SJSA1 (cell line): ENCODE data around the gene FAU. TPM values are rescaled to one million over a fixed set of nuclear protein-coding genes. Genes with fewer than 3 reads are reported as not detected.
A peak's percentile ranks its signal among the peaks of the same experiment; 100 is the strongest.

Experiments used
- DNase-seq, 2 experiments: peaks; one replicate each; pipeline ENCODE4 v3.0.0-alpha.2; 2015 to 2020; ENCODE audit warnings: low spot score in 2 of 2, low read depth in 1 of 2
- H3K27ac ChIP-seq: fragments of 250-450 bp; sonication (Bioruptor Pico); 2 replicates; pipeline ENCODE4 v1.5.1; 2020; ENCODE audit warnings: mild to moderate bottlenecking, moderate library complexity
- H3K27me3 ChIP-seq: fragments of 250-450 bp; sonication (Bioruptor Pico); replicated peaks from 2 replicates; pipeline ENCODE4 v1.5.1; 2020; ENCODE audit warnings: mild to moderate bottlenecking, moderate library complexity
- H3K36me3 ChIP-seq: fragments of 250-450 bp; sonication (Bioruptor Pico); 2 replicates; pipeline ENCODE4 v1.5.1; 2020; ENCODE audit warnings: mild to moderate bottlenecking
- H3K4me1 ChIP-seq: fragments of 250-450 bp; sonication (Bioruptor Pico); replicated peaks from 2 replicates; pipeline ENCODE4 v1.6.1; 2021; ENCODE audit warnings: mild to moderate bottlenecking
- H3K4me3 ChIP-seq: fragments of 250-450 bp; sonication (Bioruptor Pico); 2 replicates; pipeline ENCODE4 v1.5.1; 2020; ENCODE audit warnings: mild to moderate bottlenecking
- H3K9me3 ChIP-seq: fragments of 250-450 bp; sonication (Bioruptor Pico); replicated peaks from 2 replicates; pipeline ENCODE4 v1.5.1; 2020; ENCODE audit warnings: mild to moderate bottlenecking
- total RNA-seq: library from RNA; depleted of rRNA; stranded (reverse); fragments of >200 nt; shearing (Covaris generic); gene quantifications from 2 replicates; pipeline ENCODE4 v1.2.3, GENCODE V29; 2014

Gene FAU
- total RNA-seq, 1 experiment from 2014 or later: 672 TPM

GRCh38 chr11:65132988-65133700 is 11.2 kb upstream of the FAU start:
- no peaks in the 10 kb centered on the region for H3K9me3 ChIP-seq
- H3K4me3 ChIP-seq: peak overlapping the region; percentile 84
- peaks cover 61% of the 10 kb centered on the region for H3K36me3 ChIP-seq
- H3K4me1 ChIP-seq: peaks cover 16% of the 10 kb centered on the region
- DNase-seq: peak in 1 of 2 experiments; percentile 65
- no peaks in the 10 kb centered on the region for H3K27me3 ChIP-seq
- no peak overlapping the region for H3K27ac ChIP-seq

GRCh38 chr11:65132238-65132987 is 10.5 kb upstream of the FAU start:
- no peak overlapping the region for H3K27ac ChIP-seq
- H3K4me3 ChIP-seq: no peak overlapping the region
- H3K27me3 ChIP-seq: no peaks in the 10 kb centered on the region
- no peaks in the 10 kb centered on the region for H3K9me3 ChIP-seq
- peak in 1 of 2 experiments; percentile 50 for DNase-seq
- peaks cover 69% of the 10 kb centered on the region for H3K36me3 ChIP-seq
- H3K4me1 ChIP-seq: peaks cover 16% of the 10 kb centered on the region

- Histone ChIP-seq H3K9me3 (no peaks in the 10 kb centered on the region), H3K27ac (no peak overlapping the region), H3K27me3 (no peaks in the 10 kb centered on the region), H3K36me3 (peaks cover 74% of the 10 kb centered on the region), H3K4me3 (no peak overlapping the region), H3K4me1 (peaks cover 16% of the 10 kb centered on the region)
- no peak for DNase-seq
These were observed 9.9 kb upstream of the FAU start for GRCh38 chr11:65131895-65132237.

DNA sequence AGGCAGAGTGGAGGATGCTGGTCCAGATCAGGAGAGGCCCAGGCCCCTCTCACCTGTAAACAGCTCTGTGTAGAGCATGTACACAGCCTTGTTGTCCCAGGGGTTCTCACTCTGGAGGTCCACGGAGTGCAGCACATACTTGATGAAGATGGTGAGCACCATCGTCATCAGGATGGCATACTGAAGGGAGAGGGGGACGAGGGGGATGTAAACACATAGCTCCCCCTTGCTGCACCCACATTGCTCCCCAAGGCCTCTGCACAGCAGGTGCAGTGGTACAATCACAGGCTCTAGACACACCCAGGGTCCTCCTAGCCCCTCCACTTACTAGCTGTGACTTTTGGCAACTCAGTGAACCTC is 9.5 kb upstream of the FAU start:
- Histone ChIP-seq H3K4me1 (peaks cover 16% of the 10 kb centered on the region), H3K4me3 (no peak overlapping the region), H3K27ac (no peak overlapping the region), H3K9me3 (no peaks in the 10 kb centered on the region), H3K36me3 (peaks cover 79% of the 10 kb centered on the region), H3K27me3 (no peaks in the 10 kb centered on the region)
- no peak for DNase-seq

DNA sequence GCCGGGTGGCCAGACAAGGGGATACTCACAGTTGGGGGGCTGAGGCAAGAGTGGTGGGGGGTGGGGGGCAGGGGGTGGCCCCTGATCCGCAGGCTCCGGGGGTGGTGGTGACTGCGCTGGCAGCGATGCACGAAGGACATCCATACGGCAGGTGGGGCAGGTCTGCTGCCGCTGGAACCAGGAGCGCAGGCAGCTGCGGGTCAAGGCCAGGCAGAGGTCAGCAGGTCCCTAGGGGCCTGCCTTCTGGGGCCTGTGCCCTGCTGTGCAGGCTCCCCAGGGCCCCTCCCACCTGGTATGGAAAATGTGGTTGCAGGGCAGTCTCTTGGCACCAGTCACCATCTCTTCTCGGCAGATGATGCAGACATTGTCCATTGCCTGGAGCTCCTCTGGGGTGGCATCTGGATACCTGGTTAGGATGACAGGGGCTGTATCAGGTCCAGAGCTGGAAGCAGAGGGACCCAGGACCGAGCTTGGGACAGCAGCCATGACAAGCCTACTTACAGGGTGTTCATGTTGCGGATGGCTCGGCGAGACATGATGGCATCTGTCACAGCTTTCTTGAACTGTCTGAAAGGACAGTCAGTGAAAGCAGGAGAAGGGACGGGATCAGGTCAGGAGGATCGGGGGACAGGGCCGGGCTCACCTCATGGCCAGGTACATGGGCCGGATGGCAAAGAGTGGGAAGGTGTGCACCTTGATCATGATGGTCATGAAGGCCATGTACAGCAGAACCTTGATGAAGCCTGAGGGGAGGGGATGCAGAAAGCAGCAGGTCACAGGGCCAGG is 8.9 kb upstream of the FAU start:
- H3K4me3 ChIP-seq: no peak overlapping the region
- H3K27ac ChIP-seq: no peak overlapping the region
- H3K9me3 ChIP-seq: no peaks in the 10 kb centered on the region
- H3K27me3 ChIP-seq: no peaks in the 10 kb centered on the region
- H3K4me1 ChIP-seq: peaks cover 16% of the 10 kb centered on the region
- peaks cover 85% of the 10 kb centered on the region for H3K36me3 ChIP-seq
- DNase-seq: no peak

GRCh38 chr11:65129649-65130441 is 7.9 kb upstream of the FAU start:
- no peak overlapping the region for H3K27ac ChIP-seq
- peaks cover 10% of the 10 kb centered on the region for H3K4me1 ChIP-seq
- H3K27me3 ChIP-seq: no peaks in the 10 kb centered on the region
- no peak overlapping the region for H3K4me3 ChIP-seq
- no peak for DNase-seq
- peaks cover 94% of the 10 kb centered on the region for H3K36me3 ChIP-seq
- no peaks in the 10 kb centered on the region for H3K9me3 ChIP-seq

DNA sequence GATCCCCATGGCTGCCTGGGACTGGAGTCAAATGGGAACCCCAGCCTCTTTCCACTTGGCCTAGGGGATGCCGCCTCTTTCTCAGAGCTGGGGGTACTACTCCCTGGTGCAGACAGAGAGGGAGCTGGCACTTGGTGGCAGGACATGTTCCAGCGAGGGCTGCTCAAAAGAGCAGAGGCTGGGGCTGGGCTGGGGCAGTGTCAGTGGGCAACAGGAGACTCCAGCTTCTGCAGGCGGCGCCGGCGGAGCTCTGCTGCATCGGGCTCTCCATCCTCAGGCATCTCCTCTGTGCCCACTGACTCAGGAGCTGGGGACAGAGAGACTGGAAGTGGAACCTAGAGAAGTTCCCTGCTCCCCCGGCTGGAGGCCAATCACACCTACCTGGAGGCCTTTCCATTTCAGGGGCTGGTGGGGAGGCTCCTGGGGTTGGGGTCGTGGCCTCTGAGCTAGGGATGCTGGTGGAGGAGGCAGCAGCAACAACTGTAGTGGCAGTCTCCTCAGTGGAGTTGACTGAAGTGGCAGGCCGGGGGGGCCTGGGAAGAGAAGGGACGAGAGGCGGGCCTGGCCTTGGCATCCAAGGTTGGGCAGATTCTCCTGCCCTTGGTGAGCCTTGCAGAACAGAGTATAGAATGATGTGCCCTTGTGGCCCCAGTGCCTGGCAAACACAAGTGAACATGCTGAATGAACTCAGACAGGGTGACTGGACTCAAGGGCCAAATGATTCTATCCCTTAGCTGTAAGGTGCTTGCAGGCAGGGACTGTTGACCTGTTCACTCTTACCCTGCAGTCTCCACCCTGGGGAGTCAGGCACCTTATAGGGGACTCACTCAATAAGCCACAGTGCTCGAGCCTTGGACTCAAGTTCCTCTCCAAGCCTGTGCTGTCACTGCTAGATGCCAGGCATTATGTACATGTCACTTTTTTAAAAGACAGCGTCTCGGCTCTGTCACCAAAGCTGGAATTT is 6.5 kb upstream of the FAU start:
- no peaks in the 10 kb centered on the region for H3K9me3 ChIP-seq
- H3K36me3 ChIP-seq: peaks cover 95% of the 10 kb centered on the region
- DNase-seq: peak in 1 of 2 experiments; percentile 58
- peaks cover 7% of the 10 kb centered on the region for H3K4me1 ChIP-seq
- H3K27ac ChIP-seq: no peak overlapping the region
- no peaks in the 10 kb centered on the region for H3K27me3 ChIP-seq
- H3K4me3 ChIP-seq: no peak overlapping the region

DNA sequence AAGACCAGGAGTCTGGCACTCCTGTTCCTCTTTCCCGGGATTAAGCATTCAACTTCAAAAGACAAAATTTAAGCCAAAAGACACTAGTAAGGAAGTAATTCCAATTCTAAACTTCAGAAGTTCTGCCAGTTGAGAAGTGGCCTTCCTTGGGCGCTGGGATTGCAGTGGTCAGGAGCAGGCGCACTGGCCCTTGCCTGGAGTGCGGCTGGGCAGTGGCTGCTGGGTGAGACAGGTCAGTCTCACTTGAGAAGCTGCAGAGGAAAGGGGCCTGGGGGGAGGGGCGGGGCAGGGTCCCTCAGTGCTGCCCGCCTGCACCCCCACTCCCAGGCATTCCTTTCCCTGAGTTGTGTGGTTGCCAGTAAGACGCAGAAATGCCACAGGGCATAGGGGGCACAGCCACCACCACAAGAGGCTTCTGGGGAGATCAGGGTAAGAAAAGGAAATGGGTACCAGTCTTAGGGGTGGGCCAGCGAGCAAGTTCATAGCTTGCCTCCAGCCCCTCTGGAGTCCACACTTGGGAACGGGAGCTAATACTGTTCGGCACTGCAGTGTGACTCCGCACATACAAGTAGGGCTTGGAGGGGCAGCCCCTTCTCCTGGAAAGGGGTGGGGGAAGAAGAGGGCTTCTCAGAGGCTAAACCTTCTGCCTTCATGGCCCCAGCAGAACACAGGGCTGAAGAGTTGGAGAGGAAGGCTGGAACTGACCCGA is 5.7 kb upstream of the FAU start:
- Histone ChIP-seq H3K4me1 (peaks cover 5% of the 10 kb centered on the region), H3K4me3 (no peak overlapping the region), H3K9me3 (no peaks in the 10 kb centered on the region), H3K27me3 (no peaks in the 10 kb centered on the region), H3K27ac (no peak overlapping the region), H3K36me3 (peaks cover 91% of the 10 kb centered on the region)
- no peak for DNase-seq

DNA sequence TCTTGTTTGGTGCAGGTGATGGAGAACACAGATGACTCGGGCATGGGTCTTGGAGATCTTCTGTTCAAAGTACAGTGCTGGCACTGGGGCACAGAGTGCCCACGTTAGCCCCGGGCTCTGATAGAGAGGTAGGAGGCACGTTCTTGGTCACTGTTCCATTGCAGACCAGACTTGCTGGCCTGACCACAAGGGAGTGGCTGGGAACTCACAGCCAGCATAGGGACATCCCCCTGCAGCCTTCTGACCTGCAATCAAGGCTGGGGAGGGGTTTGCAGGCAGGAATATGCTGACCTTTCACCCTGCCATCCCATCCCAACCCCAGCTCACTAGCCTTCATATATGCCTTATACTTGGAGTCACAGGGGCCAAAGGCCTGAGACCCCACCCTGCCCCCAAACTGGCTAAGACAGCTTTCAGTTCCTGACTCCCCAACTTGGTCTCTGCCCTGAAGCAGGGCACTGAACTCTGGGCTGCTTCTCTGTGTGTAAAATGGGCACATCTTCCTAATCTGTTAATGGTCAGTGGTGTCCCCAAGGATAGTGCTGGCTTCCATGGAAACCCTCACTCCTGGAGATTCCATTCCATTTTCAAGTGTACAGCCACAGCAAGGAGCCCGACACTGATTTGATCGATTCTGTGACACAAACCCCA is 4.8 kb upstream of the FAU start:
- H3K27me3 ChIP-seq: no peaks in the 10 kb centered on the region
- no peaks in the 10 kb centered on the region for H3K9me3 ChIP-seq
- H3K36me3 ChIP-seq: peaks cover 86% of the 10 kb centered on the region
- H3K4me1 ChIP-seq: peaks cover 5% of the 10 kb centered on the region
- DNase-seq: peak in 1 of 2 experiments; percentile 49
- H3K27ac ChIP-seq: no peak overlapping the region
- no peak overlapping the region for H3K4me3 ChIP-seq

DNA sequence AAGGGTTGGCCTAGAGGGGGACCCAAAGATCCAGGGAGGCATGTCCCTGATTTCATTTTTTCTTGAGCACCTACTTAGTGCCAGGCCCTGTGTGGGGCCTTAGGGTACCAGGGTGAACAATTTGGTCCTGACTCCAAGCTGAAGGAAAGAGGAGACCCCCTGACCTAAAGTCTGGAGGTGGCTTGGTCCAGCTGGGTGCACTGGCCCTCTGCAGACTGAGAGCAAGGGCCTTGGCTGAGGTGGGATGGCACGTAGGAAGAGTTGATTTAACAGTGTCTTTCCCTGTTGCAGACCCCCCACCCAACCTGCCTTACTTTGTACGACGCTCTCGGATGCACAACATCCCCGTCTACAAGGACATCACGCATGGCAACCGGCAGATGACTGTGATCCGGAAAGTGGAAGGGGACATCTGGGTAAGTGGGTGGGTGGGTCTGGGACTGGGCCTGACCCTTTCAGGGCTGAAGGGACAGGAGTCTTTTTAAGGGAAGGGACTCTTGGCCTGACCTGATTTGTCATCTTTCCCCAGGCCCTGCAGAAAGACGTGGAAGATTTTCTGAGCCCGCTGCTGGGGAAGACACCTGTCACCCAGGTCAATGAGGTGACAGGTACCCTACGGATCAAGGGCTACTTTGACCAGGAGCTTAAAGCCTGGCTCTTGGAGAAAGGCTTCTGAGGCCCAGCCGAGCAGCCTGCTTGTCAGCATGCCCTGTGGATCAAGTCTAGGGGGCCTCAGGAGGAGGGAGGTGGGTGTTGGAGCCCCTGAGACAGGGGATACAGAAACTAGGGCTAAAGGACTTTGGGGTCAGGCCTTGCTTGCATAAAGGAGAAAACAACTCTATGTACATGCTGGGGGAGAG is 3.5 kb upstream of the FAU start:
- Histone ChIP-seq H3K9me3 (no peaks in the 10 kb centered on the region), H3K27ac (no peak overlapping the region), H3K36me3 (peaks cover 88% of the 10 kb centered on the region), H3K4me1 (peaks cover 12% of the 10 kb centered on the region), H3K27me3 (no peaks in the 10 kb centered on the region), H3K4me3 (no peak overlapping the region)
- DNase-seq: no peak

DNA sequence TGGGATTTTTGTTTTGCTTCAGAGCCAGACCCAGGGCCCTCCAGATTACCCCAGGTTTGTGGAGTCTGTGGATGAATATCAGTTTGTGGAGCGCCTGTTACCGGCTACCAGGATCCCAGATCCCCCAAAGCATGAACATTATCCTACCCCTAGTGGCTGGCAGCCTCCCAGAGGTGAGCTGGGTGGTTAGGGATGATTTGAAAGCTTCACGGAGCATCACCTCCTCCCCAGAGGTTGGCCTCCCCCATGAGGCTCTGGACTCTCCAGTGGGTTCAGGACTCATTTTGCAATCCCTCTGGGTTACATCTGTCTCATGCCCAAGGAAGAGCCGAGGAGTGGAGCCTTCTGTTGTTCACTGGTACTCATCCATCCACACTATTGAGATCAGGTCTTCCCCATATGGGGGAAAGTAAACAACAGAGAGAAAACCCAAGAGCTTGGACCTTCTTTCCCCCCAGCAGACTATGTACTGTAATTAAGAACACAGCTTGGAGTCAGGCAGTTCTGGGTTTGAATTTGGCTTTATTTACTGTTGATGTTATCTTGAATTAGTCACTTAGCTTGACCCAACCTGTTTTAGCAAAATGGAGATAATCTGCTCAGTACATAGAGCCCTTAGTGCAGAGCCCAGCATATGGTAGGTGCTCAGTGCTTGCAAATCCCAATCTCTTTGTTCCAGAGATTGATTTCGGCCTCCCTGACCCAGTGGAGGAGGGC is 2.7 kb upstream of the FAU start:
- Histone ChIP-seq H3K27me3 (no peaks in the 10 kb centered on the region), H3K9me3 (no peaks in the 10 kb centered on the region), H3K4me3 (no peak overlapping the region), H3K36me3 (peaks cover 89% of the 10 kb centered on the region), H3K4me1 (peaks cover 12% of the 10 kb centered on the region), H3K27ac (no peak overlapping the region)
- no peak for DNase-seq
